Measurements from ENCODE around the gene HOXB5. TPM values are rescaled to one million over a fixed set of nuclear protein-coding genes. Genes with fewer than 3 reads are reported as not detected.

HOXB5 gene
- total RNA-seq, 1 donor from 2014 or later = 2.4 TPM

DNA sequence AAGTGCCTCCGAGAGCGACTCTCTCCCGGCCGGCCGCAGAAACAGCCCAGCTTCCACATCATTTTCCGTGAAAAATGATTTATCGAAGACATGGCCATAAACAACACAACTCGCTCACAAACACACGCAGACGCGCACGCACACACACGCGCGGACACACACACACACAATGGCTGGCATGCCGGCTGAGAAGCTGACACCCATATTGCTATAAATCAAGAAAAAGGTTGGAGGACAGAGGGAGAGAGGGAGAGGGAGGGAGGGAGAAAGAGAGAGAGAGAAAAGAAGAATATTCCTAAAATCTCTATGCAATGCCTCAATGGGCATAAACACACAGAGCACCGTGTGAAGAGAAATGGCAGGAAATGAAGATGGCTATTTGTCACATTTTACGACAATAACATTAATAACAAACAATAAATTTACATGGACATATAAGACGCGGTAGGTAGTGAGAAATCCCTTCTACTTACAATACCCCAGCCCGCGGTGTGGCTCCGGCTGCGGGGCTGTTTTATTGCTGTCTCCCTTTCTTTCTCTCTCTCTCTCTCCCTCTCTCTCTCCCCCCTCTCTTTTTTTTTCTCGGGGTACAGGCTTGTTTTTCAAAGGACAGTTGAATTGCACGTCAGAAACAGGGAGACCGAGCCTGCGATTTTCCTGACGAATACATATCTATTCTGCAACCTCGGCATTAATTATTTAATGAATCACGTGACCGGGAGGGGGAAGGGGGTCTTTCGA, 24.9 kb downstream of the HOXB5 start:
- DNase-seq (ENCODE audit: low spot score) (no peak), ATAC-seq (no peak)
- intact Hi-C loops (cut with DNase I) = no loop called here

DNA sequence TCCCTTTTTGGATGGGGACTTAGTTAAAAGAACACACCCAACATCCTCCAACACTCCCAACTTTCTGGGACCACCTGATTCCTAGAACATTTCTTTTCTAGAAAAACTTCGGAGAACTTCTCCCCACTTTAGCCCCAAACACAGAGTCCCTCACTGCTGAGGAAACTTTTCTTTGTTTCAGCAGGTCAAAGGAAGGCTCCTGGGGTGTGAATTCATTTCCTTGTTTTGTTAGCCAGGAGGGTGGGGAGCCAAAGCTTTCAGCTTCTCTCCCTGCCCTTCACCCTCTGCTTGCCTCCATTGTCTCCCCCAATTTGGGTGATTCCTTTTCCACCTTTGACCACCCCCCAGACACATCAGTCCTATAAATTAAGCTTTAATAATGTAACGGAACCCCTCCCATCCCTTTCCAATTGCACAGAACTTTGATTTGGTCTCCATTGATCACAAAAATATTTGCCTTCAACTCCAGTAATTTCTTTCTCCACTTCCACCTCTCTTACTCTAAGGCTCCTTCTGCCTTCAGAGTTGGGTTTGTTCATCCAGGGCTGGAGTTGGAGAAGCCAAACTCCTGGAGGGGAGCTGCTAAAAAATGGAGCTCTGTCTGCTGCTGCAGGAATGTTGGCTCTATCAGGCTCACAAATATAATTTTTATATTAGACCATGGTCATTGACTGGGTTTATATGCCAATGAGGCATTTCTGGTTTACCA, 25.8 kb downstream of the HOXB5 start:
- intact Hi-C loops (cut with DNase I) = no loop called here
- no peak for ATAC-seq
- no peak for DNase-seq (ENCODE audit: low spot score)

DNA sequence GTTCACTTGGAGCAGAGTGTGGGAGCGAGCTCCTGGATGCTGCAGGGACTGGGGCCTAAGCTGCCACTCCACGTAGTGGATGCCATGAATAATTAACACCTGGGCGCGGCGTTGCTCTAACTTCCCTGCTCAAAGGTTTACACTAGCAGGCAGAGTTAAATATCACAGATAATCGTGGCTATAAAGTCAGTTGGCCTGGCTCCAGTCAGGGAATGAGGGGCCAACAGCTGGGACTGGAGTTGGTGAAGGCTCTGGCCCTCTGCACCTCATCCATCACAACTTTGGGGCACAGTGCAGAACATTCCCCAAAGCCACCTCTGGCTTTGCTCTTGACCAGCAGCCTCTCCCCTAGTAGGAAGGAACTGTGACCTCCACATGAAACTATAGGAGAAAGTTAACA, 26.4 kb downstream of the HOXB5 start:
- DNase-seq (ENCODE audit: low spot score) = no peak

DNA sequence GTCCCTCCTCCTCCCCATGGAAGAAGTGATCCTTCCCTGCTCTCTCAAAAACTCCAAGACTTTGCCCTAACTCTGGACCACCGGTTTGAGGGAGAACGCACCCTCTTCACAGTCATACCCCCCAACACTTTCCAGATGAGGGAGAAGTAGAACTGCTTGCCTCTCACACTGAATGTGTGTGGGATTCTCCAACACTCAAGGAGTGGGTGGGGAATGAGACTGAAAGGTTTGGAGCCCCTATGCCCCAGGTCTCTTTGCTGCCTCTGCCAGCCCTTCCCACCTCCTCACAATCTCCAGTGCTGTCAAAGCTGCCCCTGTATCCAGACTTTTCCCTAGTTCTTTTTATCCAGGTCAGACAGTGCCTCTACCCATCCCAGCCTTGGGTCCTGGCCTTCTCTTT, 26.9 kb downstream of the HOXB5 start:
- no peak for ATAC-seq
- no peak for DNase-seq (ENCODE audit: low spot score)
- intact Hi-C loops (cut with DNase I) = no loop called here

More for the DNA sequence above, 26.4 kb downstream of the HOXB5 start:
- intact Hi-C loops (cut with DNase I) = no loop called here
- no peak for ATAC-seq

DNA sequence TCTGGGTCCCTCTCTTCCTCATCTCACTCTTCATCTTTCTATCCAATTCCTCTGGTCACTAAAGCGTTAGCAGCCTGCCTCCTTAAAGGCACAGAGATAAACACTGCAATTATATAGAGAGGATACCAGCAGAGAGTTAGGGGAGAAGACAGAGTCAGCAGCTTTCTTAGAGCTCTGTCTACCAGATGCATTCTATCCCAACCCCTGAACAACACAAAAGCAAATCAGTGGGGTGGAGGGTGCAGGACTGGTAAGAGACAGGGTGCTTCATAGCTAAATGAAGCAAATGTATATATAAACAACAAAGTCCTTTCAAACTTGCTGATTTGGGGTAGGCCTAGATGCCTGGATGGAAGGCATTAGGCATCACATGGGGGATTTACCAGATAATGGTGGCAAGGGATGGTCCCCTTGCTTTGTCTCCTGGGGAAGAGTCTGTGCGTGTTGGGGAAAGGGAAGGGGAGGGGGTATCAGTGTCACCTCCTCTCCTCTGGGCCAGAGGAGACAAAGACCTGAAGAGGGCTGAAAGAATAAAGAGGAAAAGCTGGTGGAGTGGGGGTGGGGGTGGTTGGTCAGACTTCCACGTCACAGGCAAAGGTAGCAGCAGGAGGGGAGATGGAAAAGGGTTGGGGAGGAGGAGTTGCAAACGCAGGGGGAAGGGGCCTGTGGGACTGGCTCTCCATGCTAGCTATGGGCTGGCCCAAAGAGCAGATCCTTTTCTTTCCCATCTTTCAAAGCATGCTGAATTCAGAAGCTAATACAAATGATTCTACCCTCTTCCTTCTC, 27.5 kb downstream of the HOXB5 start:
- intact Hi-C loops (cut with DNase I) = no loop called here
- DNase-seq (ENCODE audit: low spot score) = no peak
- no peak for ATAC-seq

DNA sequence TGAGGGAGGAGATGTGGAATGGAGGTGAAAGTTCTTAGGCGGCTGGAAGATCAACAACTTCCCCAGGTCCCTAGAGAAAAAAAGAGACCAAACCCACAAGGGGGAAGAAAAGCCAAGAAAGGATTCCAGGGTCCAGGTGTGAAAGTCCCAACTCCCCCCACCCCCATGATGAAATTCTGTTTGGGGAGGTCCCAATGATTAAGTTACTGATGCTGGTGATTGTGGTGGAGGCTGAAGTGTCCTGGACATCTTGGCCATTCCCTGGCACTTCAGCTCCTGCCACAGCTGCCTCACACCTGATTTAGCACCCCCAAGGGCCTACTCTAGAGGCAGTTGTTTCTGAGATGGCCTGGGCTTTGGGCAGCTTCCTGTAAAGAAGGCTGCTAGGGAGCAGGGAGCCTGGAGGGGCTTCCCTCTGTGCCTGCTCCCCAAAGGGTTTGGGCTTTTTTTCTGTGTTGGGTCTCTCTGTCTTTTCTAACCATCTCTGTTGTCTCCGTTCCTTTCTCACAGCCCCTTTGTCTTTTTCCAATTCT, 28.5 kb downstream of the HOXB5 start:
- DNase-seq (ENCODE audit: low spot score) = no peak
- ATAC-seq = no peak
- intact Hi-C loops (cut with DNase I) = no loop called here

DNA sequence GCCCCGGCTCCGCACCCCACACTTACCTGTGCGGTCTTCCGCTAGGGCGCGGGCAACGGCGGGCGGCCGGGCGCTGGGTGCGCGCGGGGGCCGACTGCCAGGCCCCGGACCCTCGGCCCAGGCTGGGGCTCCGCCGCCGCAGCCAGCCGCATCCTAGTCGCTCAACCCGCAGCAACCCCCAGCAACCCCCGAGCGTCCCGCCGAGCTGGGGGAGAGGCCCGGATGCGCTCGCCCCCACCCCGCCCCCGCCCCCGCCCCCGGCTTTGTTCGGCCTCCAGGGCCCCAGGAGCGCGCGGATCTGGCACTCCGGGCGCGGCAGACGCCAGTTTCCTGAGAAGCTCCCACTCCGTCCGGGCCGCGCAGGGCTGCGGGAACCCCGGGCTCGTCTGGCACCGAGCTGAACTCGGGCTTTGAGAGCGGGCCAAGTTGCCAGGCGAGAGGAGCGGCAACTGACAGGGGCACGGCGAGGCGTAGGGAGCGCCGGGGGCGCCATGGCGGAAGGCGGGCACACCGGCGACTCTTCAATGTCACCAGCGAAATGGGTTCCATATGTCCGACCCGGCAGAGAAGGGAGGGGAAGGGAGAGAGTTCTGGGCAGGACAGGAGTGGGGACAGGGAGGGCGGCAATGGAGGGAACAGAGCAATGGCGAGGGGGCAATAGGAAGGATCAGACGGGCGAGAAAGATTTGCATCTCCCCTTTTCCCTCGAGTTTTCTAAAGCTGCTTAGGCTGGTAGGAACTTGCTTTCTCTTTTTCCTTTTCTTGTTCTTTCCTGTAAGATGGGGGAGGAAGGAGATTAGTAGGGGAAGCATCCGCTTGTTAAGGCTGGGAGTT, 29.2 kb downstream of the HOXB5 start:
- DNase-seq (ENCODE audit: low spot score) (no peak), ATAC-seq (peak; percentile 55)
- intact Hi-C loops (cut with DNase I) = no loop called here

DNA sequence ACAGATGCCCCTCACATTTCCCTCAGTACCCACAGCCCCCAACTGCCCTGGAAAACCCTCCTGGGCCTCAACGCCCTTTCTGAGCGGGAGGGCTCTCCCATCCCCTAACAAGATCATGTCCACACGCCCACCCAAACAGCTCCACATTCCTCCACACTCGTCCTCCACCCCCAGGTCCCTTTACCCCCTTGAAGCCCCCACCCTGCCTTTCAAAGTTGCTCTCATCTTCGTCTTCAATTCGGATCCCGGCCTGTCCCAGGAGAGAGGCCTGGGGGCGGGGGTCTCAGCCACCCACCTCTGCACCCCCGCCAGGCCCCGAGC, 29.8 kb downstream of the HOXB5 start:
- ATAC-seq = no peak
- DNase-seq (ENCODE audit: low spot score) = no peak
- intact Hi-C loops (cut with DNase I) = no loop called here

DNA sequence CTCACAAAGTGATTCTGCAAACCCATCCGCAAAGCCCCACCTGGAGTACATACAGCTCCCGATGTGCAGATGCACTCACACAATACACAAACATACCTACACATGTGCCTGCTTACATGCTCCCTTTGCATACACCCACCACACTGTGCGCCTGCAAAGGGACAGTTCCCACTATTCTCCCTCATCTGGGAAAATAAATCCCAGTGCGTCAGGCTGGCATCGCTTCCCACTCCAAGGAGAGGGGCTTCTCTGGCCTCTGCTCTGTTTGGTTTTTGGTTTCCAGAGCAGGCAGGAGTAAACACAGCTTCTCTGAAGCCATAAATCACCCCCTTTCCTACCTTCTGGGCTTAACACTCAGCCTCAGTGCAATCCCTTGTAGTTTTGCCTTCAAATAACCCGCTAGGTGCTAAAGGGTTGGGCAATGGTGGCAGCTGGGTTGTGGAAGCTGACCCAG, 30.2 kb downstream of the HOXB5 start:
- ATAC-seq = no peak
- DNase-seq (ENCODE audit: low spot score) = no peak
- intact Hi-C loops (cut with DNase I) = no loop called here

DNA sequence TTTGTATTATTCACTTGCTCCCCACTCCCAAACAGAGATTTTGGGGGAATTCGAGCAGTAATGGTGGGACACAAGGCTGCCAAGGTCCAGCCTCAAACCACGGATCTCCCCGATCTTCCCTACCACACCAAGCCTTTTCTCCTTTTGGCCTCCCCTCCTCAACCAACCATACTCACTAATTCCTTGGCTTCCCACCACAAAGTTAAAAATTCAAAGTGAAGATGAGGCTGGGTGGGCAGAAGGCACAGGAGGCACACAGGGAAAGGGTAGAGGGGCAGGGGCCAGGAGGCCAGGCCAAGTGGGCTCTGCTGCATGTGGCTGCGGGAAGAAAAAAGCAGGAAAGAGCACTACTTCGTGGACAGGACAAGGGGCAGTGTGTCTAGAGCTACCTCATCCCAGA, 30.6 kb downstream of the HOXB5 start:
- ATAC-seq (no peak), DNase-seq (ENCODE audit: low spot score) (no peak)
- intact Hi-C loops (cut with DNase I) = no loop called here

DNA sequence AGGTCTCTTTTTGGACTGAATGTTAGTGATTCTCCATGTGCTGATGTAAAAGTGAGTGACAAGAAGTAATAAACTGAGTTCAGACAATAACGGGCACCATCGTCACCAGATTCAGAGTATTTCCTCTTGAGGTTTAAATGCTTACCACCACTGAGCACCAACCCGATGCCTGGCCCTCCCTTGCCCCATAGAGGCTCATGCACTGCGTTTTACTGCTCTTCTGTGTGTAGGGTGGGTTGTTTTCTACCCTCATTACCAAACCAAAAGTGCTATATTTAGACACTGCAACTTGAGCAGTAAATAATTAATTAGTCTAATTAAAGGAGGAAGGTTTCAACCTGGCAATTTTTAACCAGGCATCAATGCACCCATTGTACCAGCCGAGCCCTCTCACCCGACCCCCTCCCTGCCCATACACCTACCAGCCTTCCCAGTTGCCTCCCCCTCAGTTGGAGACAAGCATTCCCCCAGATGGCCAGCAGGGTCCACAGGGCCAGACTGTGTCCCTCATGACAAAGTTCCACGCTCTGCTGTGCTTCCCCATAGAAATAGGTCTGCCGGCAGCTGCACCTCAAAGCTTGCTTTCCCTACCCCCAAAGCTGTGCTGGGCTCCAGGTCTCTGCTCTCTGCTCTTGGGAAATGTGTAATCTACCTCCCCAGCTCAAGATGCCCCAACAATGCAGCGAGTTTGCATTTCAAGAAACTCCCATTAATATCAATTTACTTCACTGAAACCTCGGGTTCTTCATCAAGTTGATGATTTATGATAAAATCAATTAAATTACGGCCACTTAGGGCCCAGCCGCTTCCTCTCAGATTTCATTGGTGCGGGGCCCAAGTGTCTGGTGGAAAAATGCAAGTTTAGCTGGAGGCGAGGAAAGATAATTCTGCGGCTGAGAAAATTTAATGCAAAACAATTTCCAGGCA, 31.4 kb downstream of the HOXB5 start:
- intact Hi-C loops (cut with DNase I) = no loop called here
- ATAC-seq (no peak), DNase-seq (ENCODE audit: low spot score) (no peak)

DNA sequence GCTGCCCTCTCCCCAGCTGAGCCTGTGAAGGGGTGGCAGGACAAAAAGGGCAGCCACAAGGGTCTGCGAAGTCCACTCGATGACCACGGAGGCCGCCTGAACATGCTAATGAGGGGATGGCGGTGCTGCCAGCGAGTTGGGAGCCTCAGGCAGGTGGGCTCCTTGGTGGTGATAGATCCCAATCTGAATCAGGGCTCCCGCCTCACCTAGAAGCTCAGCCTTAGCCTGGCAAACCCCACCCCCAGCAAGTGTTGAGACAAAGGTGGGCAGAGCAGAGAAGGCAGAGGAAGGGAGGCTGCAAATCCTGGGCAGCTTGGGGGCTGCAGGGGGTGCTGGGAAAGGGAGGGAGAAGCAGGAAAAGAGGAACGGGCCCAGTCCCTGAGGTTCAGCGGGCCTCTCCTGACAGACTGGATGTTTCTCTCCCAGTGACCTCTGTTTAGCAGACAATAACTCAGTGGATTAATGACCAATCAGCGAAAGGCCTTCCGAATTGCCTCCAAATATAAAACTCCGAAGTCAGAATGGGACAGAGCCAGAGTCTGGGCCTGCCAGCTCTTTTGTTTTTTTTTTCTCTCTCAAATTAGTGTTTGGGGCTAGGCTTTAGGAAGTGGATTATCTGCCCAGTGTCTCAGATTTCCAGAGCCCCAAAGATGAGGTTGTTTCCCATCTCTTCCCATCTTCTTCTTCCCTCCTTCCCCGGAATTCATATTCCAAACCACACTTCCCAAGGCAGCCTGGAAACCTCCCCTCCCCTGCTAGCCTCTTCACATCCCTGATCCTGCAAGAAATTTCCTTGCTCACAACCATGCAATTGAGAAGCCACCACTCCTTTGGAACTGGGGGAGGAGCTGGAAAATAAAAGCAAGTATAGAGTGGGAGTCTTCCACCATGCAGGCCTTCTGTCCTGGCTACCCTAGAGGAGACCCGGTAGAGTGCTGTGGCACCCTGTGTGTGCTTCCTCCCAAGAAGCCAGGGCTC, 33.5 kb downstream of the HOXB5 start:
- no peak for DNase-seq (ENCODE audit: low spot score)
- intact Hi-C loops (cut with DNase I) = no loop called here
- no peak for ATAC-seq

DNA sequence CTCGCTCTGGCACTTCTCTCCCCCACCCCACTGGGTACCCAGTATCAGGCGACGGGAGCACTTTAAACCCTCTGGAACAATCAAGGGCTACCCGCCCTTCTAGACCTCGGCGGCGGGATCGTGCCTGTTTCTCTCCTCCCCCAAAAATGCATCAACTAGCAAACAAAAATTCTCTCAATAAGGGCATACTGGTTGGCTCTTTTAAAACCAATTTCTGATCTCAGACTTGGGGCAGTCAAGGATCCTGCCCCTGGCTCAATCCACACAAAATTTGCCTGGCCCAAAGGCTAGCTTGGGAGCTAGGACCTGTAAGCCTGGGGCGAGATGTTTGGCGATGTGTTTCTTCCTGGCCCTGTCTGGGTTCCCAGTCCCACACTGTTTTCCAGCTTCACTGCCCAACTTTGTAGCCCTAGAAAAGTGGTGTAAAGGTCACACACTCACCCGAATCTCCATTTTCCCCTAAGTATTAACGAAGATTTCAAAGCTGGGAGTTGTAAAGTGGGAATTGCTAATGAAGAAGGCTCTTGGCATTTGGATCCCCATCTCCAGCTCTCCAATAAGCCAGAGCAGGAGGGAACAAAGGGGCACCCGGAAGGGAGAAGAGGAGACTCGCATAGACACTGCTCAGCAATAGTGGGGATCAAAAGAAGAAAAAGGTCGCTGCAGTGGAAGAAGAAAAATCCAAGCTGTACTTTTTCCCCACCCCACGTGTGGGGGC, 34.3 kb downstream of the HOXB5 start:
- intact Hi-C loops (cut with DNase I) = no loop called here
- no peak for DNase-seq (ENCODE audit: low spot score)
- no peak for ATAC-seq

DNA sequence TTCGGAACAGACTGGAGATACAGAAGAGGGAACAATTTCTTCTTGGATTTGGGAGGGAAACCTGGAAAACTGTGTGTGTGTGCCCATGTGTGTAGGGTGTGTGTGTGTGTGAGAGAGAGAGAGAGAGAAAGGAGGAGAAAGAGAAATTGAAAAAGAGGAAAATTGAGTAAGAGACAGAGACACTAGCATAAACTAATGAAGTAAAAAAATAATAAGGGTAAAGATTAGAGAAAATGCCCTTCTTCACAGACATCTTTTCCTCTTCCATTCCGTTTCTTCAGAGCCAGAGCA, 34.8 kb downstream of the HOXB5 start:
- no peak for ATAC-seq
- intact Hi-C loops (cut with DNase I) = no loop called here

DNA sequence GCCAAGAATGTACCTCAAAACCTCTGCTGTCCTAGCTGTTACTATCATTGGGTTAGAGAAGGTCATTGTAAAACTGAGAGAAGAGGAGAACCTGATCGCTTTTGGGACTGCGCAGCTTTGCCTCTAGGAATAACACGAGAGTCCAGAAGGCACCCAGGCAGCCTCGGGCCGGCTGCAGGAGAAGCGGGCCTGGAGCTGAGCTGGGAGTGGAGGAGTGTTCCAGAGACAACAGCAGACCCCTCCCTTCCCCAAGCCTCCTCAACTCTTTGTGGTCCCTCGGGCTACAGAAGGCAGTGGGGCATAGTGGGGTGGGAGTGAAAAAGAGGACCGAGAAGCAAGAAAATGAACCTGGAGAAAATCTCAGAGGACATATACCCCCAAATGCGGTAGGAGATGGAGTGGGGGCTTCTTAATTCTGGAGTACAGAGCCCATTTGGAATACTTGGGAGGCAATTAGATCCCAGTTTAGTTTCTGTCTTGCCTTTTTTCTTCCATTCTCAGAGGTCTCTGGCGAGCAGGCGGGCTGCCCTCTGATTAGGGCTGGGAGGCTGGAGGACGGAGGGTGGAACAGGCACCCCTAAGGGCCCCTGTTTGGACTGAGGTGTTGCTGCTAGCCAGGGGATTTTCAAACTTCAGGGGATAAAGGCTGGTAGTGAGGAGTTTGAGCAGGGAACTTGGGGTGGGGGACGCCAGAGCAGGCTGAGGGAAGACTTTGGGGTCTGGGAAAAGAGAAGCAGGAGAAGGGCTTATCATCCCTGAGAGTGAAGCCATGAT, 35.3 kb downstream of the HOXB5 start:
- DNase-seq (ENCODE audit: low spot score) (no peak), ATAC-seq (no peak)
- intact Hi-C loops (cut with DNase I) = no loop called here

More for the DNA sequence above, 34.8 kb downstream of the HOXB5 start:
- no peak for DNase-seq (ENCODE audit: low spot score)

Measured in sciatic nerve (tissue), 2 donors.